Femur (tissue), 1 donor: ENCODE data around the gene MED12L.
A peak's percentile ranks its signal among the peaks of the same experiment; 100 is the strongest.

Experiments used
- DNase-seq: peaks from one replicate; pipeline ENCODE4 v3.0.0-alpha.2; 2017

MED12L gene

DNA sequence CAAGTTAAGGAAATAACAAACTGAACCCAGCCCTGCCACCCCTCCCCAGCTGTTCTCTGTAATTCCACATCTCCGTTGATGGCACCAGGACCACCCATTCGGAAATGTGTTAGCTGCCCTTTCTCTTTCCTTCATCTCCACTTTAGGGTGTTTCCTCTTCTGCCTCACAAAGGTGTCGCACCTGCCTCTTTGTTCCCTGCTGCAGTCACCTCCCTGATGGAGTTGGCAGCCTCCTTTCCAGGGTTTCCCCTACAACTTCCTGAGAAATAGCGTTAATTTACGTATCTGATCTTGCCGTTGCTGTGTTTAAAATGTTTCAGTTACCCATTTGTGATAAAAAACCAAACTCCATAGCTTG lies 60.2 kb downstream of the MED12L start:
- DNase-seq = no peak

DNA sequence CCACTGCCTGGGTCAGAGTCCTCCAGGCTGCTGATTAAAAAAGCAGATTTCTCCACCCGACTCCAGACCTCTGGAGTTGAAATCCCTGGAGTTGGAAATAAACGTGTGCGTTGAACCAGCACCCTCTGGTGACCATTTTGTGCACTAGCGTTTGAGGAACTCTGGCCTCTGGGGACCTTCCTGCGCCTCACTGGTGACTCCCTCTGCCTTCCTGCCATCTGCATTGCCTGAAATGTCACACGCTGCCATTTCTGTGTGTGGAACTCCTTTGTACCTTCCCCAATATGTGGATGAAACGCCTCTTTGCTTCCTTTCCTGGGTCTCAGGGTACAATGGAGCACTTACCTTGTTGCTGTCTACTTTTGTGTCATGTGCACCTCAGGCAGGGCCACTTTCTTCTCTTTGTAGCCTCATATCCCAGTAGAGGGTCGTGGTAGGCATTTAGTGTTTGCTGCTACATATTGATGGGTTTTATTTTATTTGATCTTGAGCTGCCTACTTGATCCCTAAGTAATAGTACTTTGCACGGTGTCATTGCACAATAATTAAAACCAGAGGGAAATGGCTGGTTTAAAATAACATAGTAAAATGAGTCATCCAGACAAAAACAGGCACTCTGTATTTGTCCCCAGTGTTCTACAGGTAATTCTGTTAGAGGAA lies 60.7 kb downstream of the MED12L start:
- DNase-seq = peak; percentile 83

DNA sequence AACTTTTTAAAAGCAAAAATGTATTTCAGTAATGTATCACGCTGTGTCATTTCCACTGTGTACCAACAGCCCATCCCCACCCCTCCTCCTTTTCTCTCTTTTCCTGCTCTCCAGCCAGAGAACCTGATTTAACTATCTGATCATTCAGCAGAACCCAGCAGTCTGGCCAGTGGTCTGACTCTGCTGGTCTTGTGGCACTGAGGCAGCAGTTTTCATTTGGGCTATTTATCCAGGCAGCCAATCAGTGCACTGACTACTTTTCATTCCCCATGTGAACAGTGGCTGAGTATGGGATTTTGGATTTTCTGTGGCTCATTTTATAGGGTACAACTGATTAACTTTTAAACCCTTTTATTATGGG lies 61.2 kb downstream of the MED12L start:
- no peak for DNase-seq

DNA sequence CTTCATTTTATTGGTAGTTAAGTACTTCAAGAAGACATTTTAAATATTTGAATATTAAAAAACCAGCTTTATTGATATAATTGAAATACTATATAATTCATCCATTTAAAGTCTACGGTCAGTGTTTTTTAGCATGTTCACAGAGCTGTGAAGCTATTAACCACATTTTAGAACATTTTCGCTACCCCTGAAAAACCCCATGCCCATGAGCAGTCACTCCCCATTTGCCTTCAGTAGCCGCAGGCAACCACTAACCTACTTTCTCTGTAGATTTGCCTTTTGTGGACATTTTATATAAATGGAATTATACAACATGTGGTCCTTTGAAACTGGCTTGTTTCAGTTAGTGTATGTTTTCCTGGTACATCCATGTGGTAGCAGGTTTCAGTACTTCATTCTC lies 61.8 kb downstream of the MED12L start:
- no peak for DNase-seq

DNA sequence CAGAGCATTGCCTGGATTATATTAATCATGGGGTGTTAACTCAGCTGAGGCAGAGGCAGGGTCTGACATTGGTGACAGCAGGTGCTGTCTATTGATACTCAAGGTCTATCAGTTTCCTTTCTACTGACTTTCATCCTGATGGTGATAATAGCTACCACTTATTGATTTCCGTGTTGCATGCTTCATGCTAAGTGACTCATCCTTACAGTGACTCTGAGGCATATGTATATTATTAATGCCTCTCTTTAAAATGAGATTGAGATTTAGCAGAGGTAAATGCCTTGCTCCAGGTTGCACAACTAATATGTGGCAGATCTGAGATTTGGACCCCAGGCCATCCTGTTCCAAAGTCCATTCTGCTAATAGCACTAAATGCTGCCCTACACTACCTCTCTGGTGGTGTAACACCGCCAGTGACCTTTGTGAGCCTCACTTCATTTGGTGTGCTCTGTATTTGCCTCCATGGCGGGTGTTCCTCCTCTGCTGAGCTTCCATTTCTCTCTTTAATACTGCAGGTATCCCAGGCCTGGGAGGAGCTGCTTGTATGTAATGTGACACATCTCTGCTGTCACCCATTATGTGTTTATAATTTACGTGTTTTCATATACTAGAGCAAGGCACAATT lies 67.1 kb downstream of the MED12L start:
- no peak for DNase-seq

DNA sequence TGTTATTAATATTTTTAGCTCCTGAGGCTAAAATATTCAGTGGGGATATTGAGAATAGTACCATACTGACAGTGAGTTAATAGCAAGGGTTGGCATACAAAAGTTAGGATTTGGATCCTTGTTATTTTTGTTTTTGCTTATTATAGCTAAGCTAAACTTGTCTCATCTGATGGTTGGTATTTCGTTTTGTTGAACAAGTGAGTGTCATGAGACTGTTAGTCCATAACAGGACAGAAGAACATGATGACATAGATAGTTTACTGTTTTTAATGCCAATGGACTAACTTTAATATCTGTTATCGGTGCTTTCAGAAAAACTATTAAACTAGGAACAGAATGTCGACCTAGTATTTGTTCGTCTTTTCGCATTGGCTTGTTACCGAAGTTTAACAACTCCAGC lies 69.1 kb downstream of the MED12L start:
- DNase-seq = no peak

DNA sequence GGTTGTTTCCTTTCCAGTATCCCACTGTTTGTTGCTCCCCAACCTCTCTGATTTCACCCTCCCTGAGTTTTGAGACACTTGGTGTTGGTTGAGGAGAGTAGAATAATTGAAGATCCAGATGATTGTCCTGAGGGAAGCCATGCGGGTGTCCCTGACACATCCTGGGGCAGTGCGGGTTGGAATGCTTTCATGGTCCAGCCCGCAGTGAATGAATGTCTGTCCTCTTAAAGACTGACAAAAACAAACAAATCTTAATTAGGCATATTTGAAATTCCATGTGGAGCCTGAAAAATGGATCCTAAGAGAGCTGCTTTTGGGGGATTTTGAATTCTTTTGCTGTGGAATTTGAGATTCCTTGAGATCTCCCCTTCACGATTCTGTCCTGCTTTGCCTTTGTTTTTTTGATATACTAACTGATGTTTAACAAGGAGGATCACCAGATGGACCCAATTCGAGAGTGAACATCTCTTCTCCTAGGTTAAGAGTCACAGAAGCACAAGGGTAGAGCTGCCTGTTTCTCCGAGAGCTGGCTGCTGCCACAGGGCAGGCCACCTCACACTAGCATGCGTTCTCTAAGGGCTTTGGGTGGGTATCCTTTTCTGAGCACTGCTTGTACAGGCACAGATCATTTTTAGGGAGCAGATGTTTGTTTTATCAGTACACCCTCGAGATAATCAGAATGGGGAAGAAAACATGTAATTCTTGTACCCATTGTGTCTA lies 70.1 kb downstream of the MED12L start:
- DNase-seq = no peak

DNA sequence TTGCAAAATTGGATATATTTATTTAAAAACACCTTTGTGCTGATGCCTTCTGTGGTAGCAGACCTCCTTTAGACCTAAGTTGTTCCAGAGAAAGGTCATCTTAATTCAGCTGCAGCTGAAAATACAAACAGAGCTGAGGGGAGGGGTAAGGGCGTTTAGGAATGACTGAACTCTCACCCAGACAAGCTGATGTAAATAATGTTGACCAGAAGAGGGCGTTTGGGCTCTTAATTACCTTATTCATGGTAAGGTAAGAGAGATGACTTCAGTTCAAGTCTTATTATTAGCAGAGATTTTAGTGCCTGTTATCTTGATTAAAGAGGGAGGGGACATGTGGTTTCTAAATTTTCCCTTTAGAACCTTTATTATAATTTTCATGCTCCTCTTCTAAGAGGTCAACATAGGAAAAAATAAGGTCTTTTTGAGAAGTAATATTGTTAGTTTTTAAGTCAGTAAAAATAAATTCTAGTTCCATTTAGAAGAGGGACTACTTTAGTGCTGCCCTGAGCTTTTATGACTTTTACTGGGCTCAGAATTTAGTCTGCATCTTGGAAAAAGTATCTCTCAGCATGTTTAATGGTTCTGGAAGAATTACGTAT lies 71.3 kb downstream of the MED12L start:
- DNase-seq = no peak

DNA sequence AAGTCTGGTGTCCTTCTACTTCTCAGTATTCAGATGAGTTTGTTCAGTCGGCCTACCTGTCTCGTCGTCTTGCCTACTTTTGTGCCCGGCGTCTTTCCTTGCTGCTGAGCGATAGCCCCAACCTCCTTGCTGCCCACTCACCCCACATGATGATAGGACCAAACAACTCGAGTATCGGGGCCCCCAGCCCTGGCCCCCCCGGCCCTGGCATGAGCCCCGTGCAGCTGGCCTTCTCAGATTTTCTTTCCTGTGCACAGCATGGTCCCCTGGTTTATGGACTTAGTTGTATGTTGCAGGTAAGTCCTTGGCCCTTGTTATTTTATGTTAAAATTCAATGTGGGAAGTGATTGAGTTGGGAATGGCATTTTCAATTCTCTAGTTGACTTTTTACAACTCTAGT lies 74.3 kb downstream of the MED12L start:
- no peak for DNase-seq

DNA sequence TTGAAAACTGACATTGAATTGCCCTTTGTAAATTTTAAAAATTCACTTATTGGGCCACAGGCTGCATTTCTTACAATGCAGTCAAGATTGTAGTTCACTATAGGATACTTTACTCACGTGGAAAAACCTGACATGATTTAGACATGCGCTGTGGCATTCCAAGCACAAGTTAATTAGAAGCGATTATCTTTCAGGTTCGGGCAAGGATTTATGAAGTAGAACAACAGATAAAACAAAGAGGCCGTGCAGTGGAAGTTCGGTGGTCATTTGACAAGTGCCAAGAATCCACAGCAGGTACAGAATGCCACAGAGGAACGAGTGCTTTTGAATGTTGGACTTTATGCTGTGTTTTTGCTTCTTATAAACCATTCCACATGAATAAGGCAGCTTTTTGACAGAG lies 79.8 kb downstream of the MED12L start:
- no peak for DNase-seq

DNA sequence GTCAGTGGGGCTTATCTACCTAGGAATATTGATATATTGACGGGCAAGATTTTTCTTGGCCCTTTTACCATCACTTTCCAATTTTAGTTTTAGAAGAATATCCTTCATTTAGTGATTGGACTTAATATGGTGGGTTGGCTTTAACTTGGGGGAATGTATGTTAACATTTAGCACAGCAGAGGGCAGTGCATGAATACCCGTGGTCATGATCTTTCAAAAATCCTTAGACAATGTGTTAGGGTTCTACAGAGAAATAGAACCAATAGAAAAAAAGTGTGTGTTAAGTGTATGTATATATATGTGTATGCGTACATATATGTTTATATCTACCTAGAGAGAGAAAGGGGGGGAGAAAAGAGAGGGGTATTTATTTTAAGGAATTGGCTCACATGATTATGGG lies 80.7 kb downstream of the MED12L start:
- DNase-seq = no peak

DNA sequence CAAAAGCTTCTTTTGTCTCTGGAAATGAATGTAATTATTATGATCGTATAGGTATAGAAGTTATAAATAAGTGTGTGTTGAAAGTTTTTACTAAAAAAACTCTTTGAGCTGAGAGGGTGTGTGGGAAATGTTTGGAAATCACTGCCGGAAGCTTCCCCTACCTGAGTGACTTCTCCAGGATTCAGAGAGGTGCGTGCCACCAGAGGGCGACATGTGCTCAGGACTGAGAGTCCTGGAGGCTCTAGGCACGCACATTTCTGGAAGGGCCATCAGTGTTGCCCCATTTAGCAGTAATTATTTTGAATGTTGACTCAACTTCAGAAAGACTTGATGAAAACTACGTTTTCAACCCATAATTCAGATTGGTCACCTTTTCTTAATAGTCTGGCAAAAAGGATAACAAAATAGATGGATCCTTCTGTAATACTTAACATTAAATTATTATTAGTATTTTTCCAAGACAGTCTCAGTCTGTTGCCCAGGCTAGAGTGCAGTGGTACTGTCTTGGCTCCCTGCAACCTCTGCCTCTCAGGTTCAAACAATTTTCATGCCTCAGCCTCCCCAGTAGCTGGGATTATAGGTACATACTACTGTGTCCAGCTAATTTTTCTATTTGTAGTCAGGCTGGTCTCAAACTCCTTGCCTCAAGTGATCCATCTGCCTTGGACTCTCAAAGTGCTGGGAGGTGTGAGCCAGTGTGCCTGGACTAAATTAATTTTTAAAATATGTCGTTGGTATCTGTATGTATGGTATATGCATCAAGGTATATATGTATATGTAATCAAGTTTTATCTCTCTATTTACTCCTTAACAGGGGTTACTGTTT lies 83.0 kb downstream of the MED12L start:
- peak; percentile 66 for DNase-seq

DNA sequence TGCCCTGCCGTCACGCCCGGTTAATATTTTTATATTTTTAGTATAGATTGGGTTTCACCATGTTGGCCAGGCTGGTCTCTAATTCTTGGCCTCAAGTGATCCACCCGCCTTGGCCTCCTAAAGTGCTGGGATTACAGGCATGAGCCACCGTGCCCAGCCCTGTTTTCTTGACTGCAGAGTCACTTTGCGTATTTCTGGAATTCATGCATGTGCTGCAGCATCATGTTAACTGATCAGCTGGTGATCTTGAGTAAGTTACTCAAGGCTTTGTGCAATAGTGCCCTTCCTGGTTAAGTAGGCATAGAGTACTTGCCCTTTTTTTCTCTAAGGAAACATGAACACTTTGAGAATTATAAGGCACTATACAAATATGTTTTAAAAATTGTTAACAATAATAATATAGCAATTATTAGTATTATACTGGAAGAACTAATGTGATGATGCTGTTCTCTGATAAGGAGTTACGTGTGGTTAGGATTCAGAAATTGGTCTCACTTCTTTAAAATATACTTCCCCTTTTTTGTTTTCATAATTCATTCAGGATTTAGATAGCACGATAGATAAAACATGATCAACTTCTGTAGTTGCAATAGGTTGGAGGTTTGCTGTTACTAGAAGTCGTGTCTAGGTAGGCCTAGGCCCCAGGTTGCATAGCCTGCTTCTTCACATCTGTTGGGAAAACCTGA lies 83.9 kb downstream of the MED12L start:
- DNase-seq = no peak

DNA sequence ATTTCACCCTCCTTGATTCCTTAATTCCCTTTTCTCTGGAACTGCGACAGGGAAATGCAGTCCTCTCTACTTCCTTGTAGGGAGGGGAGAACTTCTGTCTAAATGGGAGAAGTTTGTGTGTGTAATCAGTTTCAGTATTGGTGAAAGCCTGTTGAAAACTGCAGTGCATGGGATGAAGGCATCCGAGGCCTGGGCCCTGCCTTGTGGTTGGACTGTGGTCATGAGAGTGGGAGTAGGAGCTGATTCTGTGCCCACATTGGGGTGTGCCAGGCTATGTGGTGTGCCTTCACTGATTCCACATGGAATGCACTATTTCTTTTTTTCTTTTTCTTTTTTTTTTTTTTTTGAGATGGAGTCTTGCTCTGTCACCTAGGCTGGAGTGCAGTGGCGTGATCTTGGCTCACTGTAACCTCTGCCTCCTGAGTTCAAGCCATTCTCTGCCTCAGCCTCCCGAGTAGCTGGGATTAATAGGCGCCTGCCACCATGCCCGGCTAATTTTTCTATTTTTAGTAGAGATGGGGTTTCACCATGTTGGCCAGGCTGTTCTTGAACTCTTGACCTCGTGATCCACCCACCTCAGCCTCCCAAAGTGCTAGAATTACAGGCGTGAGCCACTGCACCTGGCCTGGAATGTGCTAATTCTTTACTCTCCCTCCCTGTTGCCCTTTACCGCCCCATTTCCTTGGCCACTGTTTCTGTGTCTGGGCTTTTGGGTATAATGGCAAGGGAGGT lies 84.7 kb downstream of the MED12L start:
- DNase-seq = peak; percentile 70

DNA sequence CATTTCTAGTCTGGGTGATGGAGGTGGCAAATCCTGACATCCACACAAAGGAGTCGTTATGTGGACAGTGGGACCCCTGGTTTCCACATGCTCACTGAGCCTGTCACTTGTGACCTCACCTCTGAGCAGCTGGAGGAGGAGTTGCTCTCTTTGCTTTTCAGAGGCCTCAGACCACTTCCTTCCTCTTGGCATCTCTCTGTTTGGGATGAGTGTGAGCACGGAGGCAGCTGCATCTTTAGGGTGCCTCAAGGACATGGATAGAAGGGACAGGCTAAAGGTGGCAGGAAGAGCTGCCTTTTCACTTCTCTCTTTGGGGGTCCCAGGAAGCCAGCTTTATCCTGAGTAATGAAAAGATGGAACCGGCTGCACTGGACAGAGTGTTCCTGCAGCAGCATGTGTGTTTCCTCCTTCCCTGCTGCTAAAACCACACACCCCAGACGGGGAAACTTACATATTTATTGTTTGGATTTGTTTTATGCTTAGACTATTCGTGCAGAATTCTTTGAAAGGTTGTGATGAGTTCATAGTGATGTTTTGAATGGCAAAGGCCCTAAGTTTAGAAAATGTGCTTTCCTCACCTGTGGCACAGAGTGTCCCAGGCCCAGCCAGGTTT lies 85.8 kb downstream of the MED12L start:
- DNase-seq = peak; percentile 38

DNA sequence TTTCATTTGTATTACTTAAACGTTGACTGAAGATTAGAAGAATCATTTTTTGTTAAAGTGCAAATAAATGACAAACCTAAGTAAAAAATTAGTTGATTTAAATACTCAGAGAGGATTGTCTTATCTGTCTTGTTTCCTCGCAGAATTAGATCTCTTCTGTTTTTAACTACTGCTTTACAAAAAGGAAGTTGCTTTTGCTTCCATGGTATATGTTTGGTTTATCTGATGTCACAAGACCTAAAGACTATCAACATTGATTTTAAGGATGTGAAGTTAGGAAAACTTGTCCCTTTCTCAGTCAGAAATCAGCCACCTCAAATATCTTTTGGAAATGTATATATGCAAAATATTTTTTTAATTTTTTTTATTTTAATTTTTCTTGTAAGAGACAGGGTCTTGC lies 88.9 kb downstream of the MED12L start:
- DNase-seq = no peak

DNA sequence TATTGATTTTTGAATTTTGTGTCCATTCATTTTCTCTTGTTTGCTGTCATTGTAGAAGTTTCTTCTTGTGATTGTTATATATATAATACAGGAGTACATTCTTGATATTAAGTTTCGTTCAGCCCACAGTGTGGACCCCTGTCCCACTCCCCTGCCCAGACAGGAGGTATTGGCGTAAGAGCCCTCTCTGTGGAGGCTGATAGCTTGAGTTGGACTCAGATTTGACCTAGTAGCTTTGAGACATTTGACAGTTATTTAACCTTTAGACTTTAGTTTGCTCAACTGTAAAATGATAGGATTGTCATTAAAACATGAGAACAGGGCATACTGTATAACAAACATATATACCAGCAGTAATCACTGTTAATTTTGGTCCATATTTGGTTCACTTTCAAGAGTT lies 90.5 kb downstream of the MED12L start:
- DNase-seq = no peak

DNA sequence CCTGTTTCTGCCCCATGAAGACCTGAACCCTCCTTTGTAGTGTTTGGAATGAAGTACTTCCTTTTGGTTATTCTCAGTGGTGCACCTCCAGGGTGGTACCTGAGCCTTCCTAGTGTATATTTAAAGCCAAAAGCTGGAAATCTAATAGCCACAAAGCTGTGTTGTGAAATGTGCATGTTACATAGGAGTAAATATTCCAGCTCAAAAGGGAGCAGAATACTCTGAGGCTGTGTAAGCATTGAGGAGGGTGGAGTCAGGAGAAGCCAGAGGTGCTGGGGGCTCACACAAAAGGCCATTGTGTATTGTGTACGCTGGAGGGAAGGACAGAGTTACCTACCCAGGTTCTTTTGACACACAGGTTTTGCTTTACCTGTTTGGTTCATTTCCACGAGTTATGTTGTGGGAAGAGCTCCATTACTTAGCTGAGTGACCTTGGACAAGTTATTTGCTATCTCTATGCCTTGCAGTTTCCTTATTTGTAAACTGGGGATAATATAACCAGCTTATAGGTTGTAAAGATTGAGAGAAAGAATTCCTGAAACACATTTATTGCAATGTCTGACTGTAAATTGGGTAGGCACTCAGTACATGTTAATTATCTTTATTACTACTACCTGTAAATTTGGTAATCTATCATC lies 92.9 kb downstream of the MED12L start:
- no peak for DNase-seq

DNA sequence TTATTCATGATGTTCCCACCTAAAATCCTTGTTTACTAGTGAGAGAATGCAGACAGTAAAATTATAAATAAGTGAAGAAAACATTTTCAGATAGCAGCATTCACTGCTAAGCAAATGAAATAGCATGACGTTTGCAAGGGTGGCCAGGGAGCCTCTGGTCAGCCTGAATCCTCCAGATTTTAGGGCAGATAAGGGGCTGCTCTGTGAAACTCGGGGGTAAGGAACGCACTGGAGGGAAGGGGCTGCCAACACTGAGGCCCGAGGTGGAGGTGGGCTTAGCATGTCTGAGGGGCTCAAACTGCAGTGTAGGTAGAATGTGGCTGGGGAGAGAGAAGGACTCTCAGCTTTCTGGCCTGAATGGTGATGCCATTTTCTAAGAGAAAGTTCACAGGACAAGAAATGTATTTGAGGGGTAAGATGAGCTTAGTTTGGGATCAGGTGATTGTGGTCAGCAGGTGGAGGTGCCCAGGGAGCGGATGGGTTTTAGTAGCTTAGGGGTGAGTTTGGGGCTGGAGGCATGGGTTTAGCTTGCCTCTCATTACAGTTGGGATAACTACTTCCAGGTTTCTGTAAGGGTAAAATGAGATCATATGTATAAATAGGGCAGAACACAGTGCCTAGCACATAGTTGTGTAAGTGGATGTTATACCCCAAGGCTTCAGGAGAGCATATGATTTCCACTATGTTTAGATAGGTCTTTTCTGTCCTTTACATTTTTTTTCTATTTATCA lies 97.0 kb downstream of the MED12L start:
- no peak for DNase-seq

DNA sequence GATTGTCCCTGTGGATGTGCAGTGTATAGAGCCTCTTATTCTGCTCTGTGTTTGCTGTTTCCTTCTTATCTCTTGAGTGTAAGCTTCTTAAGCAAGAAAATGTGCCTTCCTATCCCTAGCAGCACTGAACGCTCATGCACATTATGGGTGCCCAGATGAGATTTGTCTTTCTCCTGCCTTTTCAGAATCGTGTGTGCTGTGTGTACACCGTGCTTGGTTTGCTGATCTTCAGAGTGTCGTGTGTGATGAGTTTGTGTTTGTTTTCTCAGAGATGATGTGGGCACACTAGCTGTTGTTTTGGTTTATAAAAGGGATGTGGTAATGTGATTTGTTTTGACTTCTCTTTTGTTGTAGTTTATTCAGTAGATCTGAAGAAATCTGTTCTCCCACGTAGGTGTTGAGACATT lies 97.8 kb downstream of the MED12L start:
- DNase-seq = no peak
